WTC11 (cell line): ENCODE data around the gene C2CD2.

Experiments used
- ZNF138 ChIP-seq: sonication (generic); formaldehyde crosslinking; conservative IDR thresholded peaks from 2 replicates; pipeline ENCODE4 v1.8.1; 2022; ENCODE audit warnings: mild to moderate bottlenecking, moderate library complexity, missing genetic modification reagents
- ZNF512 ChIP-seq: sonication (generic); formaldehyde crosslinking; IDR thresholded peaks from 2 replicates; pipeline ENCODE4 v1.8.1; 2022; ENCODE audit warnings: missing genetic modification reagents, borderline replicate concordance
- TF ChIP-seq, protein P1 (sequence below): fragments of 200-600 bp; IDR thresholded peaks from 2 replicates; pipeline ENCODE4 v1.8.0; 2022; ENCODE audit warnings: antibody characterized with exemption
- TF ChIP-seq, protein P2 (sequence below): fragments of 250-450 bp; sonication (Bioruptor Pico); IDR thresholded peaks from 2 replicates; pipeline ENCODE4 v1.9.0; 2021; ENCODE audit warnings: mild to moderate bottlenecking

DNA sequence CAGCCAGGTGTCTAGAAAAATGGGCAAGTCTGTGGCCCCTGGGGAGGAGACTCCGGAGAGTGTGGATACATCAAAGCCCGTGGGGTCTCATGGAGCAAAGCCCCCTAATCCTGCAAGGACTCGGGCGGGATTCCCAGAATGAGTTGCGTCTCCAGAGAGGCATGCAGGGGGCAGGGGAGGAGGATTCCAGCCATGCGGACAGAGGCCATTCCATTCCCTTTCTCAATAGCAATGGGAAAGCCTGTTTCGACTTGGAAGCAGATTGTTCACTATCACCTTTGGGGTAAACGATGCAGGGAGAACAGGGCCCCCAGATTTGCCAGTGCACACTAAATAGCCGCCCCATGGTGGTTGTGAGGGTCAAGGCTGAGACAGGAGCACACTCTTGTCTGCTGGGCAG is 59.3 kb downstream of the C2CD2 start:
- TF ChIP-seq, protein P1, sequence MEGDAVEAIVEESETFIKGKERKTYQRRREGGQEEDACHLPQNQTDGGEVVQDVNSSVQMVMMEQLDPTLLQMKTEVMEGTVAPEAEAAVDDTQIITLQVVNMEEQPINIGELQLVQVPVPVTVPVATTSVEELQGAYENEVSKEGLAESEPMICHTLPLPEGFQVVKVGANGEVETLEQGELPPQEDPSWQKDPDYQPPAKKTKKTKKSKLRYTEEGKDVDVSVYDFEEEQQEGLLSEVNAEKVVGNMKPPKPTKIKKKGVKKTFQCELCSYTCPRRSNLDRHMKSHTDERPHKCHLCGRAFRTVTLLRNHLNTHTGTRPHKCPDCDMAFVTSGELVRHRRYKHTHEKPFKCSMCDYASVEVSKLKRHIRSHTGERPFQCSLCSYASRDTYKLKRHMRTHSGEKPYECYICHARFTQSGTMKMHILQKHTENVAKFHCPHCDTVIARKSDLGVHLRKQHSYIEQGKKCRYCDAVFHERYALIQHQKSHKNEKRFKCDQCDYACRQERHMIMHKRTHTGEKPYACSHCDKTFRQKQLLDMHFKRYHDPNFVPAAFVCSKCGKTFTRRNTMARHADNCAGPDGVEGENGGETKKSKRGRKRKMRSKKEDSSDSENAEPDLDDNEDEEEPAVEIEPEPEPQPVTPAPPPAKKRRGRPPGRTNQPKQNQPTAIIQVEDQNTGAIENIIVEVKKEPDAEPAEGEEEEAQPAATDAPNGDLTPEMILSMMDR: no peak
- TF ChIP-seq ZNF138 (CRISPR knock-in tag) (no peak), ZNF512 (CRISPR knock-in tag) (no peak)
- TF ChIP-seq, protein P2, sequence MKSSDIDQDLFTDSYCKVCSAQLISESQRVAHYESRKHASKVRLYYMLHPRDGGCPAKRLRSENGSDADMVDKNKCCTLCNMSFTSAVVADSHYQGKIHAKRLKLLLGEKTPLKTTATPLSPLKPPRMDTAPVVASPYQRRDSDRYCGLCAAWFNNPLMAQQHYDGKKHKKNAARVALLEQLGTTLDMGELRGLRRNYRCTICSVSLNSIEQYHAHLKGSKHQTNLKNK (CRISPR knock-in tag): no peak
